NB4 (cell line): ENCODE results near the gene SPINK1.

Experiments used
- MAX ChIP-seq: IDR thresholded peaks from 2 replicates; pipeline ENCODE4 v1.6.1; 2011; ENCODE audit warnings: low read depth, low read length
- POLR2A ChIP-seq: IDR thresholded peaks from 2 replicates; pipeline ENCODE4 v1.6.1; 2011; ENCODE audit warnings: mild to moderate bottlenecking; ENCODE audit not compliant: insufficient read length; ENCODE audit errors: extremely low read depth

- TF ChIP-seq POLR2A (no peak), MAX (no peak)
Observed at GRCh38 chr5:147851578-147851977, 20.1 kb upstream of the SPINK1 start.
